Smooth muscle cell (in vitro differentiated cells): Measurements from ENCODE around the gene ZNF507. TPM values are rescaled to one million over a fixed set of nuclear protein-coding genes. Genes with fewer than 3 reads are reported as not detected.

Experiments used
- DNase-seq: peaks from one replicate; lab custom pipeline; 2025; ENCODE audit not compliant: unreplicated experiment; lab: John Stamatoyannopoulos, UW
- H2AFZ ChIP-seq: fragments of 200-600 bp; sonication (generic); 2 replicates; pipeline ENCODE4 v1.6.0; 2016; ENCODE audit warnings: antibody characterized with exemption, low read depth, mild to moderate bottlenecking
- H3F3A ChIP-seq: fragments of 200-600 bp; sonication (generic); 2 replicates; pipeline ENCODE4 v1.6.0; 2017; ENCODE audit warnings: antibody characterized with exemption, low read depth
- H3K27ac ChIP-seq: fragments of 200-600 bp; sonication (generic); 2 replicates; pipeline ENCODE4 v1.5.1; 2016; ENCODE audit warnings: low read depth, mild to moderate bottlenecking
- H3K27me3 ChIP-seq: fragments of 200-600 bp; sonication (generic); 2 replicates; pipeline ENCODE4 v1.6.1; 2016; ENCODE audit warnings: low read depth, mild to moderate bottlenecking
- H3K36me3 ChIP-seq: fragments of 200-600 bp; sonication (generic); 2 replicates; pipeline ENCODE4 v1.5.1; 2016; ENCODE audit warnings: low read depth
- H3K4me1 ChIP-seq: fragments of 200-600 bp; sonication (generic); 2 replicates; pipeline ENCODE4 v1.5.1; 2016; ENCODE audit warnings: low read depth
- H3K4me2 ChIP-seq: fragments of 200-600 bp; sonication (generic); 2 replicates; pipeline ENCODE4 v1.6.0; 2016; ENCODE audit warnings: mild to moderate bottlenecking
- H3K4me3 ChIP-seq: fragments of 200-600 bp; sonication (generic); 2 replicates; pipeline ENCODE4 v1.5.1; 2016; ENCODE audit warnings: mild to moderate bottlenecking
- H3K79me2 ChIP-seq: fragments of 200-600 bp; sonication (generic); 2 replicates; pipeline ENCODE4 v1.6.0; 2016; ENCODE audit warnings: low read depth, mild to moderate bottlenecking
- H3K9ac ChIP-seq: fragments of 200-600 bp; sonication (generic); 2 replicates; pipeline ENCODE4 v1.6.0; 2016; ENCODE audit warnings: low read depth
- H3K9me3 ChIP-seq: fragments of 200-600 bp; sonication (generic); replicated peaks from 2 replicates; pipeline ENCODE4 v1.5.1; 2016; ENCODE audit warnings: low read depth
- H4K20me1 ChIP-seq: fragments of 200-600 bp; sonication (generic); 2 replicates; pipeline ENCODE4 v1.6.0; 2016; ENCODE audit warnings: low read depth
- WGBS: methylation state at CpG from one replicate; pipeline ENCODE4 v1.1.7; 2016; ENCODE audit warnings: low lambda C conversion rate; 5-methylcytosine and 5-hydroxymethylcytosine counted together
- polyA plus RNA-seq: library from polyadenylated mRNA; unstranded; fragments of >200 nt; fragmentation: Nextera tagmentation; extraction: Ambion mirVana; gene quantifications from 2 replicates; pipeline ENCODE4 v1.2.1, GENCODE V29; 2016
- total RNA-seq: library from RNA; depleted of rRNA; stranded (reverse); fragments of >200 nt; gene quantifications from 2 replicates; pipeline ENCODE4 v1.2.3, GENCODE V29; 2014
- TF ChIP-seq, protein P1 (sequence below): fragments of 200-600 bp; sonication (generic); IDR thresholded peaks from 2 replicates; pipeline ENCODE4 v1.5.1; 2017; ENCODE audit warnings: borderline replicate concordance, mild to moderate bottlenecking, antibody characterized with exemption; ENCODE audit not compliant: insufficient read depth, poor library complexity, severe bottlenecking

ZNF507 gene
- total and polyA plus RNA-seq, 2 experiments from 2014 or later = 4.4 to 8.0 TPM

DNA sequence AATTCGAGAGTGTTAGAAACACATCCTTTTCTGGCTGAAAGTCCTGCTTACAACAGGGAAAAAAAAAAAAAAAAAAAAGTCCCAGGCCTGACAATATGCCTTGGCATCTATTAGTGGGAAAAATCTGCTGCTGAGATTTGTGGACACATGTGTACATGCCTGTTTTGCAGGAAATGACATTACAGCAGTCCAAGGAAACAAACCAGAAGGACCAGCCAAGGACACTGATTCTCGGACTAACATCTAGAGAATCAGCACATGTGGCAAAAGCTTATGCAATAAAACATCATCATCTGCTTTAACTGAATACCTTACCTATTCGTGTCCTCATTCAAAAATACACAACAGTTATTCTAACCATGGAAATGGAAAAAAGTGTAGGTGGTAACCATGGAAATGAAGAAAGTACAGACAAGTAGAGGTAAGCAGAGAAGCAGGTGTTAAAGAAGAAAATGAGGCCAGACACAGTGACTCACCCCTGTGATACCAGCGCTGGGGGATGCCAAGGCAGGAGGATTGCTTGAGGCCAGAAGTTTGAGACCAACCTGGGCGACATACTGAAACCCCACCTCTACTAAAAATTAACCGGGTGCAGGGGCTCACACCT is 50.7 kb downstream of the ZNF507 start:
- Histone ChIP-seq H4K20me1 (no peaks in the 10 kb centered on the region), H3K4me3 (no peak overlapping the region), H3K36me3 (no peaks in the 10 kb centered on the region), H3K9me3 (no peaks in the 10 kb centered on the region), H3K4me1 (no peaks in the 10 kb centered on the region), H3K27me3 (no peaks in the 10 kb centered on the region), H3K4me2 (no peak overlapping the region), H3K9ac (no peak overlapping the region), H3K27ac (no peak overlapping the region), H3K79me2 (no peaks in the 10 kb centered on the region), H2AFZ (no peak overlapping the region), H3F3A (no peaks in the 10 kb centered on the region)
- no peak for DNase-seq
- TF ChIP-seq, protein P1, sequence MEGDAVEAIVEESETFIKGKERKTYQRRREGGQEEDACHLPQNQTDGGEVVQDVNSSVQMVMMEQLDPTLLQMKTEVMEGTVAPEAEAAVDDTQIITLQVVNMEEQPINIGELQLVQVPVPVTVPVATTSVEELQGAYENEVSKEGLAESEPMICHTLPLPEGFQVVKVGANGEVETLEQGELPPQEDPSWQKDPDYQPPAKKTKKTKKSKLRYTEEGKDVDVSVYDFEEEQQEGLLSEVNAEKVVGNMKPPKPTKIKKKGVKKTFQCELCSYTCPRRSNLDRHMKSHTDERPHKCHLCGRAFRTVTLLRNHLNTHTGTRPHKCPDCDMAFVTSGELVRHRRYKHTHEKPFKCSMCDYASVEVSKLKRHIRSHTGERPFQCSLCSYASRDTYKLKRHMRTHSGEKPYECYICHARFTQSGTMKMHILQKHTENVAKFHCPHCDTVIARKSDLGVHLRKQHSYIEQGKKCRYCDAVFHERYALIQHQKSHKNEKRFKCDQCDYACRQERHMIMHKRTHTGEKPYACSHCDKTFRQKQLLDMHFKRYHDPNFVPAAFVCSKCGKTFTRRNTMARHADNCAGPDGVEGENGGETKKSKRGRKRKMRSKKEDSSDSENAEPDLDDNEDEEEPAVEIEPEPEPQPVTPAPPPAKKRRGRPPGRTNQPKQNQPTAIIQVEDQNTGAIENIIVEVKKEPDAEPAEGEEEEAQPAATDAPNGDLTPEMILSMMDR = no peak
- WGBS = 92% methylated on average over 6 of the region's 6 CpGs

GRCh38 chr19:32397671-32398101 is 52.3 kb downstream of the ZNF507 start:
- H4K20me1 ChIP-seq = no peaks in the 10 kb centered on the region
- no peak for DNase-seq
- no peak overlapping the region for H3K4me2 ChIP-seq
- no peak overlapping the region for H3K4me3 ChIP-seq
- H3K79me2 ChIP-seq = no peaks in the 10 kb centered on the region
- H3F3A ChIP-seq = no peaks in the 10 kb centered on the region
- TF ChIP-seq, protein P1 = no peak
- no peaks in the 10 kb centered on the region for H3K9me3 ChIP-seq
- no peak overlapping the region for H3K9ac ChIP-seq
- WGBS = 68% methylated on average over 5 of the region's 5 CpGs
- no peak overlapping the region for H2AFZ ChIP-seq
- no peaks in the 10 kb centered on the region for H3K4me1 ChIP-seq
- H3K27ac ChIP-seq = peak overlapping the region; percentile 38
- no peaks in the 10 kb centered on the region for H3K27me3 ChIP-seq
- no peaks in the 10 kb centered on the region for H3K36me3 ChIP-seq

- no peak overlapping the region for H3K9ac ChIP-seq
- peaks cover 11% of the 10 kb centered on the region for H3K79me2 ChIP-seq
- WGBS = 100% methylated on average over 1 of the region's 1 CpG
- H3K4me1 ChIP-seq = peaks cover 24% of the 10 kb centered on the region
- no peaks in the 10 kb centered on the region for H4K20me1 ChIP-seq
- no peak overlapping the region for H3K4me2 ChIP-seq
- H3K4me3 ChIP-seq = no peak overlapping the region
- no peak overlapping the region for H2AFZ ChIP-seq
- TF ChIP-seq, protein P1 = no peak
- H3K27me3 ChIP-seq = no peaks in the 10 kb centered on the region
- H3K9me3 ChIP-seq = no peaks in the 10 kb centered on the region
- H3K27ac ChIP-seq = no peak overlapping the region
- no peaks in the 10 kb centered on the region for H3K36me3 ChIP-seq
- no peak for DNase-seq
- peaks cover 4% of the 10 kb centered on the region for H3F3A ChIP-seq
Measured at GRCh38 chr19:32401992-32402391, 56.6 kb downstream of the ZNF507 start.

DNA sequence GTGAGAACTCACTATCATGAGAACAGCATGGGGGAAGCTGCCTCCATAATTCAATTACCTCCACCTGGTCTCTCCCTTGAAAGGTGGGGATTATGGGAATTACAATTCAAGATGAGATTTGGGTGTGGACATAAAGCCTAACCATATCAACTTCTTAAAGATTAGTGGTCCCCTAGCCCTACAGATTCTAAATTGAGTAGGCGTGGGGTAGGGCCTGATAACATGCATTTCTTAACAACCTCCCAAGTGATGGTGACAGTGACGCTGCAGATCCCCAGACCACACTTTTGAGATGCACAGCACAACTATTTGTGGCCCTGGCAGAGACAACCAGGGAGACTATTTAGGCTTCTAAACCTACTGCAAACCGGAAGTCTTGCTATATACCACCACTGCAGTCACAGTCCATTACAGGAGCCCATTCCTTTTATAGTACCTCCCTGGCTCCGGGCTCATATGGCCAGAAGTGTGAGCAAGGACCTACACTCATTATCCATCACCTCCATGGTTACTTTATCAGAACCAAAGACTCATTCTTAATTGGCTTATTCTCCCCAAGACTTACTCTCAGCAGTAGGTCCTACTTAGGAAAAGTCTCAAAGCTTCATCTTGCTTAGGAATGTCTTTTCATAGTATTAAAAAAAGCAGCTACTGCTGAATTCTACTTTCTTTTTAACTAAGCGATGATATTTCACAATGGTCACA is 58.0 kb downstream of the ZNF507 start:
- Histone ChIP-seq H4K20me1 (no peaks in the 10 kb centered on the region), H3K9ac (no peak overlapping the region), H2AFZ (no peak overlapping the region), H3K27me3 (no peaks in the 10 kb centered on the region), H3K9me3 (no peaks in the 10 kb centered on the region), H3K4me2 (peak overlapping the region; percentile 97), H3K4me3 (peak overlapping the region; percentile 95), H3K36me3 (no peaks in the 10 kb centered on the region), H3F3A (peaks cover 4% of the 10 kb centered on the region), H3K4me1 (peaks cover 24% of the 10 kb centered on the region), H3K27ac (no peak overlapping the region), H3K79me2 (peaks cover 11% of the 10 kb centered on the region)
- 81% methylated on average over 5 of the region's 5 CpGs for WGBS
- DNase-seq = no peak
- TF ChIP-seq, protein P1 = no peak
